Upper lobe of left lung (tissue), 4 donors: ENCODE data around the gene ADARB1.

Source experiments
- EP300 ChIP-seq, 4 donors: sonication (generic); formaldehyde crosslinking; IDR thresholded peaks; one replicate each; pipeline ENCODE4 v1.5.1; 2017; ENCODE audit warnings: antibody characterized with exemption in 4 of 4, control low read depth in 2 of 4
- POLR2A ChIP-seq, 4 donors: fragments of 450-650 bp; IDR thresholded peaks; one replicate each; pipeline ENCODE4 v1.5.1; 2016 to 2017; ENCODE audit warnings: antibody characterized with exemption in 4 of 4, mild to moderate bottlenecking in 2 of 4
- POLR2AphosphoS5 ChIP-seq, 2 donors: sonication (generic); formaldehyde crosslinking; IDR thresholded peaks; one replicate each; pipeline ENCODE4 v1.5.1; 2017; ENCODE audit warnings: antibody characterized with exemption in 2 of 2
- TF ChIP-seq, protein P1 (sequence below), 6 experiments: fragments of 450-650 bp in 4 of 6; fragments of 200-600 bp in 2 of 6; sonication (generic) in 2 of 6; IDR thresholded peaks; one replicate each; pipeline ENCODE4 v1.5.1; 2016 to 2019; ENCODE audit warnings: antibody characterized with exemption in 6 of 6

DNA sequence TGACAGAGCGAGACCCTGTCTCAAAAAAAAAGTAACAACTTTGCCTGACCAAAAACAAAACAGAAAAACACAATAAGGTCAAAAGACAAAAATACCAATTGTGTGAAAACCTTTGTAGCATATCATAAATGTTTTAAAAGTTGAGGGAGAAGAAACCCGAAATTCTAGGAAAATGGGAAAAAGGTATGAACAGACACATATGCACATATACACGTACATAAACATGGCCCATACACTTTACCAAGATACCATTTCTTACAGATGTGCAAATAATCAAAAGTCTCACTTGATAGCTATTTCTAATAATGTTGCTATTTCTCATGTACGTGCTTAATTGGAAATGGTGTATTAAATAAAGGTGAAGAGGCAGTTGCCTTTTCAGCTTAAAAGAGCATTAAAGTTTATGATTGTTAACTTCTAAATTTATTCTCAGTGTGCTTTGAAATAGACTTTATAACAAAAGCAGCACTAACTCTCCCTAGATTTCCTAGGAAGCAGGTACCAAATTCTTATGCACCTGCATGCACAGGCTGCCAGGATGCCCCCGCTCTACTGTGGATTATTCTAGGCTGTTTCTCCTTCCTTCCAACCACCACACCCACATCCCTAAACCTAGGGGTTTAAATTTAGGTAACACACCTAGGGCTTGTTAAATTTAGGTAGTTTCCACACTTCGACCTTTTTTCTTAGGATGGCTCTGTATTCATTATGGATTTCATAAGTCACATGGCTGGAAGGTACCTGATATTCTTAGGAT lies 33.8 kb downstream of the ADARB1 start:
- TF ChIP-seq, protein P1, sequence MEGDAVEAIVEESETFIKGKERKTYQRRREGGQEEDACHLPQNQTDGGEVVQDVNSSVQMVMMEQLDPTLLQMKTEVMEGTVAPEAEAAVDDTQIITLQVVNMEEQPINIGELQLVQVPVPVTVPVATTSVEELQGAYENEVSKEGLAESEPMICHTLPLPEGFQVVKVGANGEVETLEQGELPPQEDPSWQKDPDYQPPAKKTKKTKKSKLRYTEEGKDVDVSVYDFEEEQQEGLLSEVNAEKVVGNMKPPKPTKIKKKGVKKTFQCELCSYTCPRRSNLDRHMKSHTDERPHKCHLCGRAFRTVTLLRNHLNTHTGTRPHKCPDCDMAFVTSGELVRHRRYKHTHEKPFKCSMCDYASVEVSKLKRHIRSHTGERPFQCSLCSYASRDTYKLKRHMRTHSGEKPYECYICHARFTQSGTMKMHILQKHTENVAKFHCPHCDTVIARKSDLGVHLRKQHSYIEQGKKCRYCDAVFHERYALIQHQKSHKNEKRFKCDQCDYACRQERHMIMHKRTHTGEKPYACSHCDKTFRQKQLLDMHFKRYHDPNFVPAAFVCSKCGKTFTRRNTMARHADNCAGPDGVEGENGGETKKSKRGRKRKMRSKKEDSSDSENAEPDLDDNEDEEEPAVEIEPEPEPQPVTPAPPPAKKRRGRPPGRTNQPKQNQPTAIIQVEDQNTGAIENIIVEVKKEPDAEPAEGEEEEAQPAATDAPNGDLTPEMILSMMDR (IDR thresholded peaks at IDR 0.05), result no peak
- TF ChIP-seq EP300 (IDR thresholded peaks at IDR 0.05) (no peak), POLR2A (IDR thresholded peaks at IDR 0.05) (no peak), POLR2AphosphoS5 (IDR thresholded peaks at IDR 0.05) (no peak)
